Gastroesophageal sphincter (tissue), 3 donors: ENCODE measurements around the gene C12orf57.

Experiments
- POLR2A ChIP-seq, 2 donors: fragments of 450-650 bp; IDR thresholded peaks; one replicate each; pipeline ENCODE4 v1.6.1; 2017; ENCODE audit warnings: antibody characterized with exemption in 2 of 2, mild to moderate bottlenecking in 2 of 2, moderate library complexity in 1 of 2
- TF ChIP-seq, protein P1 (sequence below), 4 experiments: fragments of 200-600 bp in 2 of 4; fragments of 450-650 bp in 2 of 4; sonication (generic) in 1 of 4; IDR thresholded peaks; one replicate each; pipeline ENCODE4 v1.5.1; 2017 to 2019; ENCODE audit warnings: antibody characterized with exemption in 4 of 4, mild to moderate bottlenecking in 2 of 4, moderate library complexity in 2 of 4

- TF ChIP-seq, protein P1, sequence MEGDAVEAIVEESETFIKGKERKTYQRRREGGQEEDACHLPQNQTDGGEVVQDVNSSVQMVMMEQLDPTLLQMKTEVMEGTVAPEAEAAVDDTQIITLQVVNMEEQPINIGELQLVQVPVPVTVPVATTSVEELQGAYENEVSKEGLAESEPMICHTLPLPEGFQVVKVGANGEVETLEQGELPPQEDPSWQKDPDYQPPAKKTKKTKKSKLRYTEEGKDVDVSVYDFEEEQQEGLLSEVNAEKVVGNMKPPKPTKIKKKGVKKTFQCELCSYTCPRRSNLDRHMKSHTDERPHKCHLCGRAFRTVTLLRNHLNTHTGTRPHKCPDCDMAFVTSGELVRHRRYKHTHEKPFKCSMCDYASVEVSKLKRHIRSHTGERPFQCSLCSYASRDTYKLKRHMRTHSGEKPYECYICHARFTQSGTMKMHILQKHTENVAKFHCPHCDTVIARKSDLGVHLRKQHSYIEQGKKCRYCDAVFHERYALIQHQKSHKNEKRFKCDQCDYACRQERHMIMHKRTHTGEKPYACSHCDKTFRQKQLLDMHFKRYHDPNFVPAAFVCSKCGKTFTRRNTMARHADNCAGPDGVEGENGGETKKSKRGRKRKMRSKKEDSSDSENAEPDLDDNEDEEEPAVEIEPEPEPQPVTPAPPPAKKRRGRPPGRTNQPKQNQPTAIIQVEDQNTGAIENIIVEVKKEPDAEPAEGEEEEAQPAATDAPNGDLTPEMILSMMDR (IDR thresholded peaks at IDR 0.05), result no peak
- no peak for TF ChIP-seq POLR2A (IDR thresholded peaks at IDR 0.05)
Measured at GRCh38 chr12:6938353-6939190, 5.2 kb upstream of the C12orf57 start.
